ENCODE measurements around the gene PTPRN2. TPM values are rescaled to one million over a fixed set of nuclear protein-coding genes. Genes with fewer than 3 reads are reported as not detected.

Gene PTPRN2
- total and polyA plus RNA-seq, 2 of the 13 experiments (the other 11 are each of a cell fraction or from before 2014, with no cell fraction given) = 2.5 to 24.2 TPM

DNA sequence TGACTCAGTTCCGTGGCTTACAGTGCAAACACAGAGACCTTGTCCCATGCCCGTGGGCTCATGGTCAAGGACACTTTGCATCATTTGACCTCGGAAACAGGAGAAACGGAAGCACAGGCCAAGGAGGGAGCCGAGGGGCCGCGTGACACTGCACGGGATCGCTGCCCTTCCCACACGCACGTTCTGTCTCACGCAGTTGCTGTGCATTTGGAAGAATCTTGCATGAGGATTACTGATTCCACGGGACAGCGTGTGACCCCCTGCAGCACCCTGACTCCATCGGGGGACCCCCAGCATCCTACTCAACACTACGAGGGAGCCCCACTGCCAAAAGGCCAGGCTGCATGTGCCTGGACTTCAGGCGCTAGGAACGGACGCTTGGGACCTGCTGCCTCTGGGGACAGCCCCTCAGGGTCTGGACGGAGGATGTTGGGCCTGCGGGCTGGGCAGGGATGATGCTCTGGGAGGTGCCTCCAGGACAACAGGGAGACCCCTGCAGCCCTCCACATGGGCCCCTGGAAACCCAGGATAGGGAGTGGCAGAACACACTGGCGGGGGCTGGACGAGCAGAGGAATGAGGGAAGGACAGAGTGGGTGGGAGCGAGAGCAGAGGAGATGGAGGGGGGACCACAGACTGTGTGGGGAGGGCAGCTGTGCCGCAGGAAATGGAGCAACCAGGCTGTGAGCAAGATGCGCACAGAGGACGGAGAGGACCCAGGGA is 1028.6 kb downstream of the PTPRN2 start (continued):
- TF ChIP-seq, protein P1, sequence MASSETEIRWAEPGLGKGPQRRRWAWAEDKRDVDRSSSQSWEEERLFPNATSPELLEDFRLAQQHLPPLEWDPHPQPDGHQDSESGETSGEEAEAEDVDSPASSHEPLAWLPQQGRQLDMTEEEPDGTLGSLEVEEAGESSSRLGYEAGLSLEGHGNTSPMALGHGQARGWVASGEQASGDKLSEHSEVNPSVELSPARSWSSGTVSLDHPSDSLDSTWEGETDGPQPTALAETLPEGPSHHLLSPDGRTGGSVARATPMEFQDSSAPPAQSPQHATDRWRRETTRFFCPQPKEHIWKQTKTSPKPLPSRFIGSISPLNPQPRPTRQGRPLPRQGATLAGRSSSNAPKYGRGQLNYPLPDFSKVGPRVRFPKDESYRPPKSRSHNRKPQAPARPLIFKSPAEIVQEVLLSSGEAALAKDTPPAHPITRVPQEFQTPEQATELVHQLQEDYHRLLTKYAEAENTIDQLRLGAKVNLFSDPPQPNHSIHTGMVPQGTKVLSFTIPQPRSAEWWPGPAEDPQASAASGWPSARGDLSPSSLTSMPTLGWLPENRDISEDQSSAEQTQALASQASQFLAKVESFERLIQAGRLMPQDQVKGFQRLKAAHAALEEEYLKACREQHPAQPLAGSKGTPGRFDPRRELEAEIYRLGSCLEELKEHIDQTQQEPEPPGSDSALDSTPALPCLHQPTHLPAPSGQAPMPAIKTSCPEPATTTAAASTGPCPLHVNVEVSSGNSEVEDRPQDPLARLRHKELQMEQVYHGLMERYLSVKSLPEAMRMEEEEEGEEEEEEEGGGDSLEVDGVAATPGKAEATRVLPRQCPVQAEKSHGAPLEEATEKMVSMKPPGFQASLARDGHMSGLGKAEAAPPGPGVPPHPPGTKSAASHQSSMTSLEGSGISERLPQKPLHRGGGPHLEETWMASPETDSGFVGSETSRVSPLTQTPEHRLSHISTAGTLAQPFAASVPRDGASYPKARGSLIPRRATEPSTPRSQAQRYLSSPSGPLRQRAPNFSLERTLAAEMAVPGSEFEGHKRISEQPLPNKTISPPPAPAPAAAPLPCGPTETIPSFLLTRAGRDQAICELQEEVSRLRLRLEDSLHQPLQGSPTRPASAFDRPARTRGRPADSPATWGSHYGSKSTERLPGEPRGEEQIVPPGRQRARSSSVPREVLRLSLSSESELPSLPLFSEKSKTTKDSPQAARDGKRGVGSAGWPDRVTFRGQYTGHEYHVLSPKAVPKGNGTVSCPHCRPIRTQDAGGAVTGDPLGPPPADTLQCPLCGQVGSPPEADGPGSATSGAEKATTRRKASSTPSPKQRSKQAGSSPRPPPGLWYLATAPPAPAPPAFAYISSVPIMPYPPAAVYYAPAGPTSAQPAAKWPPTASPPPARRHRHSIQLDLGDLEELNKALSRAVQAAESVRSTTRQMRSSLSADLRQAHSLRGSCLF (CRISPR knock-in tag; IDR thresholded peaks at IDR 0.05; ENCODE audit: borderline replicate concordance) = no peak
- TF ChIP-seq, protein P2, sequence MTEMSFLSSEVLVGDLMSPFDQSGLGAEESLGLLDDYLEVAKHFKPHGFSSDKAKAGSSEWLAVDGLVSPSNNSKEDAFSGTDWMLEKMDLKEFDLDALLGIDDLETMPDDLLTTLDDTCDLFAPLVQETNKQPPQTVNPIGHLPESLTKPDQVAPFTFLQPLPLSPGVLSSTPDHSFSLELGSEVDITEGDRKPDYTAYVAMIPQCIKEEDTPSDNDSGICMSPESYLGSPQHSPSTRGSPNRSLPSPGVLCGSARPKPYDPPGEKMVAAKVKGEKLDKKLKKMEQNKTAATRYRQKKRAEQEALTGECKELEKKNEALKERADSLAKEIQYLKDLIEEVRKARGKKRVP (CRISPR knock-in tag; IDR thresholded peaks at IDR 0.05) = peak in 1 of 2 experiments; percentile 61; a peak in 2 of 4 replicates
- no peak for TF ChIP-seq ZNF275 (CRISPR knock-in tag; IDR thresholded peaks at IDR 0.05; ENCODE audit: borderline replicate concordance)
- TF ChIP-seq SALL1 (CRISPR knock-in tag; IDR thresholded peaks at IDR 0.05) = peak; percentile 88
- TF ChIP-seq, protein P3, sequence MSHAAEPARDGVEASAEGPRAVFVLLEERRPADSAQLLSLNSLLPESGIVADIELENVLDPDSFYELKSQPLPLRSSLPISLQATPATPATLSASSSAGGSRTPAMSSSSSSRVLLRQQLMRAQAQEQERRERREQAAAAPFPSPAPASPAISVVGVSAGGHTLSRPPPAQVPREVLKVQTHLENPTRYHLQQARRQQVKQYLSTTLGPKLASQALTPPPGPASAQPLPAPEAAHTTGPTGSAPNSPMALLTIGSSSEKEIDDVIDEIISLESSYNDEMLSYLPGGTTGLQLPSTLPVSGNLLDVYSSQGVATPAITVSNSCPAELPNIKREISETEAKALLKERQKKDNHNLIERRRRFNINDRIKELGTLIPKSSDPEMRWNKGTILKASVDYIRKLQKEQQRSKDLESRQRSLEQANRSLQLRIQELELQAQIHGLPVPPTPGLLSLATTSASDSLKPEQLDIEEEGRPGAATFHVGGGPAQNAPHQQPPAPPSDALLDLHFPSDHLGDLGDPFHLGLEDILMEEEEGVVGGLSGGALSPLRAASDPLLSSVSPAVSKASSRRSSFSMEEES (CRISPR knock-in tag; IDR thresholded peaks at IDR 0.05) = peak; percentile 92
- TF ChIP-seq AGO1 (IDR thresholded peaks at IDR 0.05; ENCODE audit: low read depth, low read length, poor library complexity, severe bottlenecking) = no peak
- TF ChIP-seq ZBTB8A (CRISPR knock-in tag; IDR thresholded peaks at IDR 0.05; ENCODE audit: borderline replicate concordance, low read depth) = no peak
- 0 out of 2 replicates have a peak, but pooled peaks have one; percentile 22 for TF ChIP-seq SP5 (CRISPR knock-in tag; IDR thresholded peaks at IDR 0.05; ENCODE audit: borderline replicate concordance, low read depth)
- TF ChIP-seq BHLHE40 (IDR thresholded peaks at IDR 0.05; ENCODE audit: low read length) = peak; percentile 84
- TF ChIP-seq ARNTL (CRISPR knock-in tag; IDR thresholded peaks at IDR 0.05) = peak; percentile 96
- 0 out of 2 replicates have a peak, but pooled peaks have one; percentile 60 for TF ChIP-seq ZNF678 (CRISPR knock-in tag; IDR thresholded peaks at IDR 0.05)
- TF ChIP-seq ZBTB38 (CRISPR knock-in tag; IDR thresholded peaks at IDR 0.05) = peak; percentile 67; the same call in 1 of the 2 replicates
- 0 out of 2 replicates have a peak, but pooled peaks have one; percentile 17 for TF ChIP-seq EED (CRISPR knock-in tag; IDR thresholded peaks at IDR 0.05)
- TF ChIP-seq GABPB1 (CRISPR knock-in tag; IDR thresholded peaks at IDR 0.05) = peak; percentile 65
- no peak for TF ChIP-seq MNT (IDR thresholded peaks at IDR 0.05)
- peak; percentile 71 for TF ChIP-seq BCL6 (CRISPR knock-in tag; IDR thresholded peaks at IDR 0.05)
- no peak for TF ChIP-seq ZNF780A (CRISPR knock-in tag; IDR thresholded peaks at IDR 0.05)
